Thyroid gland (tissue), 4 donors: ENCODE results near the gene PPP2R5E.

ENCODE experiments used
- POLR2A ChIP-seq, 2 donors: fragments of 450-650 bp; IDR thresholded peaks; one replicate each; pipeline ENCODE4 v1.6.1; 2017; ENCODE audit warnings: antibody characterized with exemption in 2 of 2, mild to moderate bottlenecking in 2 of 2, moderate library complexity in 1 of 2
- TF ChIP-seq, protein P1 (sequence below), 6 experiments: fragments of 200-600 bp in 3 of 6; fragments of 450-650 bp in 3 of 6; sonication (generic) in 3 of 6; IDR thresholded peaks; one replicate each; pipeline ENCODE4 v1.5.1; 2016 to 2019; ENCODE audit warnings: antibody characterized with exemption in 6 of 6, mild to moderate bottlenecking in 2 of 6, inconsistent platforms in 1 of 6, moderate library complexity in 1 of 6

DNA sequence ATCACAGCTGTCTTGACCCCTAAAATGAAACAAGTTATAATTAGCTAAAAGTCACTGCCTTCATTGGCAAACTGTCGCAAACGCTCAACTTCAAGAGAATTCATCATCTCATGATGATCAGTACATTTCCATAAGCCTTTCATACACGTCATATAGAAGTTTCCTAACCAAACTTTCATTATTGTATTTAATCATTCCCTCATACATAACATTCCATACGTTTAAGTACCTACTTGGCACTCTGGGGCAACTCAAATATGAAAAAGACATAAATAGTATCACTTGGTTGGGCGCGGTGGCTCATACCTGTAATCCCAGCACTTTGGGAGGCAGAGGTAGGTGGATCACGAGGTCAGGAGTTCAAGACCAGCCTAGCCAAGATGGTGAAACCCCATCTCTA, 12.4 kb upstream of the PPP2R5E start:
- TF ChIP-seq, protein P1, sequence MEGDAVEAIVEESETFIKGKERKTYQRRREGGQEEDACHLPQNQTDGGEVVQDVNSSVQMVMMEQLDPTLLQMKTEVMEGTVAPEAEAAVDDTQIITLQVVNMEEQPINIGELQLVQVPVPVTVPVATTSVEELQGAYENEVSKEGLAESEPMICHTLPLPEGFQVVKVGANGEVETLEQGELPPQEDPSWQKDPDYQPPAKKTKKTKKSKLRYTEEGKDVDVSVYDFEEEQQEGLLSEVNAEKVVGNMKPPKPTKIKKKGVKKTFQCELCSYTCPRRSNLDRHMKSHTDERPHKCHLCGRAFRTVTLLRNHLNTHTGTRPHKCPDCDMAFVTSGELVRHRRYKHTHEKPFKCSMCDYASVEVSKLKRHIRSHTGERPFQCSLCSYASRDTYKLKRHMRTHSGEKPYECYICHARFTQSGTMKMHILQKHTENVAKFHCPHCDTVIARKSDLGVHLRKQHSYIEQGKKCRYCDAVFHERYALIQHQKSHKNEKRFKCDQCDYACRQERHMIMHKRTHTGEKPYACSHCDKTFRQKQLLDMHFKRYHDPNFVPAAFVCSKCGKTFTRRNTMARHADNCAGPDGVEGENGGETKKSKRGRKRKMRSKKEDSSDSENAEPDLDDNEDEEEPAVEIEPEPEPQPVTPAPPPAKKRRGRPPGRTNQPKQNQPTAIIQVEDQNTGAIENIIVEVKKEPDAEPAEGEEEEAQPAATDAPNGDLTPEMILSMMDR (IDR thresholded peaks at IDR 0.05) = no peak
- no peak for TF ChIP-seq POLR2A (IDR thresholded peaks at IDR 0.05)
